H9 (cell line): ENCODE data around the gene GLIS2. TPM values are rescaled to one million over a fixed set of nuclear protein-coding genes. Genes with fewer than 3 reads are reported as not detected.

Experiments used
- DNase-seq: peaks from one replicate; pipeline ENCODE4 v3.0.0-alpha.2; 2017
- H2AFZ ChIP-seq: one replicate; pipeline ENCODE4 v1.6.1; 2013; ENCODE audit warnings: mild to moderate bottlenecking, low read length, control low read depth, moderate library complexity
- H2AK5ac ChIP-seq: 2 replicates; pipeline ENCODE4 v1.6.1; 2013; ENCODE audit warnings: low read length, control low read depth, mixed read lengths; ENCODE audit not compliant: insufficient read length
- H2BK120ac ChIP-seq: one replicate; pipeline ENCODE4 v1.6.1; 2013; ENCODE audit warnings: low read depth, mild to moderate bottlenecking, low read length, control low read depth, inconsistent platforms; ENCODE audit not compliant: poor library complexity, severe bottlenecking
- H2BK12ac ChIP-seq: 2 replicates; pipeline ENCODE4 v1.6.1; 2013; ENCODE audit warnings: low read length, control low read depth, mixed read lengths, low read depth; ENCODE audit not compliant: insufficient read length
- H2BK15ac ChIP-seq: 2 replicates; pipeline ENCODE4 v1.6.1; 2013; ENCODE audit warnings: low read depth, low read length, control low read depth
- H2BK20ac ChIP-seq: one replicate; pipeline ENCODE4 v1.6.1; 2013; ENCODE audit warnings: low read depth, mild to moderate bottlenecking, low read length, control low read depth, inconsistent platforms; ENCODE audit not compliant: poor library complexity, severe bottlenecking
- H2BK5ac ChIP-seq: 2 replicates; pipeline ENCODE4 v1.6.1; 2013; ENCODE audit warnings: low read length, control low read depth, mixed read lengths; ENCODE audit not compliant: insufficient read length
- H3K14ac ChIP-seq: 2 replicates; pipeline ENCODE4 v1.6.1; 2013; ENCODE audit warnings: low read length, control low read depth; ENCODE audit not compliant: insufficient read depth
- H3K18ac ChIP-seq: 2 replicates; pipeline ENCODE4 v1.6.1; 2013; ENCODE audit warnings: low read depth, mild to moderate bottlenecking, mixed read lengths, low read length, control low read depth; ENCODE audit not compliant: insufficient read length
- H3K23ac ChIP-seq: 2 replicates; pipeline ENCODE4 v1.6.1; 2013; ENCODE audit warnings: low read length, control low read depth, mixed read lengths, low read depth; ENCODE audit not compliant: insufficient read length
- H3K23me2 ChIP-seq: 2 replicates; pipeline ENCODE4 v1.6.1; 2013; ENCODE audit warnings: low read depth, mild to moderate bottlenecking, mixed read lengths, low read length, control low read depth; ENCODE audit not compliant: insufficient read length, poor library complexity, severe bottlenecking
- H3K27ac ChIP-seq: 2 replicates; pipeline ENCODE4 v1.5.1; 2013; ENCODE audit warnings: low read length, control low read depth, mixed read lengths, low read depth; ENCODE audit not compliant: insufficient read length
- H3K27me3 ChIP-seq: 2 replicates; pipeline ENCODE4 v1.6.1; 2013; ENCODE audit warnings: low read length, control low read depth, inconsistent platforms; ENCODE audit not compliant: insufficient read depth
- H3K4ac ChIP-seq: 2 replicates; pipeline ENCODE4 v1.6.1; 2013; ENCODE audit warnings: low read depth, mild to moderate bottlenecking, control low read depth, inconsistent platforms, low read length, moderate library complexity
- H3K4me1 ChIP-seq: 2 replicates; pipeline ENCODE4 v1.6.1; 2013; ENCODE audit warnings: low read length, control low read depth, inconsistent platforms; ENCODE audit not compliant: insufficient read depth
- H3K4me2 ChIP-seq: 2 replicates; pipeline ENCODE4 v1.6.1; 2013; ENCODE audit warnings: low read length, control low read depth, mixed read lengths; ENCODE audit not compliant: insufficient read length, insufficient read depth
- H3K56ac ChIP-seq: 2 replicates; pipeline ENCODE4 v1.6.1; 2013; ENCODE audit warnings: low read depth, mild to moderate bottlenecking, mixed read lengths, low read length, control low read depth; ENCODE audit not compliant: insufficient read length
- H3K79me1 ChIP-seq: 2 replicates; pipeline ENCODE4 v1.6.1; 2013; ENCODE audit warnings: low read depth, mild to moderate bottlenecking, moderate library complexity, low read length, control low read depth, inconsistent platforms; ENCODE audit not compliant: insufficient read depth, poor library complexity, severe bottlenecking
- H3K79me2 ChIP-seq: 2 replicates; pipeline ENCODE4 v1.6.1; 2013; ENCODE audit warnings: low read length, control low read depth, inconsistent platforms; ENCODE audit not compliant: insufficient read depth
- H3K9ac ChIP-seq: 2 replicates; pipeline ENCODE4 v1.6.1; 2013; ENCODE audit warnings: low read length, control low read depth, mixed read lengths; ENCODE audit not compliant: insufficient read length; ENCODE audit errors: extremely low read depth
- H3K9me3 ChIP-seq: one replicate; pipeline ENCODE4 v1.6.1; 2013; ENCODE audit warnings: low read depth, low read length, inconsistent platforms; ENCODE audit not compliant: control insufficient read depth
- H3T11ph ChIP-seq: one replicate; pipeline ENCODE4 v1.6.1; 2013; ENCODE audit warnings: mild to moderate bottlenecking, low read length, control low read depth, inconsistent platforms
- H4K20me1 ChIP-seq: one replicate; pipeline ENCODE4 v1.6.1; 2013; ENCODE audit not compliant: control insufficient read depth, insufficient read length, insufficient read depth
- H4K5ac ChIP-seq: 2 replicates; pipeline ENCODE4 v1.6.1; 2013; ENCODE audit warnings: low read depth, mild to moderate bottlenecking, mixed read lengths, low read length, control low read depth; ENCODE audit not compliant: insufficient read length
- H4K8ac ChIP-seq: replicated peaks from 2 replicates; pipeline ENCODE4 v1.6.1; 2013; ENCODE audit warnings: low read length, control low read depth, mixed read lengths, low read depth; ENCODE audit not compliant: insufficient read length
- H4K91ac ChIP-seq: 2 replicates; pipeline ENCODE4 v1.6.1; 2013; ENCODE audit warnings: low read depth, mild to moderate bottlenecking, moderate library complexity, mixed read lengths, low read length, control low read depth; ENCODE audit not compliant: insufficient read length
- H3K27ac Mint-ChIP-seq, 3 experiments: 2 replicates in 2 of 3; 3 replicates in 1 of 3; pipeline ENCODE4 v1.8.0; 2020 to 2021; ENCODE audit warnings: mixed read lengths in 3 of 3, mild to moderate bottlenecking in 1 of 3, moderate library complexity in 1 of 3
- H3K27me3 Mint-ChIP-seq: 2 replicates; pipeline ENCODE4 v1.8.0; 2021; ENCODE audit warnings: low read depth, mild to moderate bottlenecking, moderate library complexity, mixed read lengths
- H3K36me3 Mint-ChIP-seq, 3 experiments: 2 replicates in 2 of 3; 3 replicates in 1 of 3; pipeline ENCODE4 v1.8.0; 2020 to 2021; ENCODE audit warnings: low read depth in 3 of 3, mixed read lengths in 3 of 3; ENCODE audit not compliant: insufficient read depth in 1 of 3
- H3K4me1 Mint-ChIP-seq, 2 experiments: 2 replicates each; pipeline ENCODE4 v1.8.0; 2020; ENCODE audit warnings: mixed read lengths in 2 of 2
- H3K4me3 Mint-ChIP-seq, 2 experiments: 2 replicates in 1 of 2; 3 replicates in 1 of 2; pipeline ENCODE4 v1.8.0; 2020 to 2021; ENCODE audit warnings: mild to moderate bottlenecking in 2 of 2, mixed read lengths in 2 of 2, moderate library complexity in 1 of 2
- H3K9me3 Mint-ChIP-seq, 2 experiments: 2 replicates in 1 of 2; 3 replicates in 1 of 2; pipeline ENCODE4 v1.8.0; 2020; ENCODE audit warnings: mild to moderate bottlenecking in 2 of 2, mixed read lengths in 2 of 2, moderate library complexity in 1 of 2
- CTCF ChIP-seq: fragments of 200-600 bp; sonication (generic); conservative IDR thresholded peaks from 3 replicates; pipeline ENCODE4 v1.8.0; 2021; ENCODE audit warnings: antibody characterized with exemption, mild to moderate bottlenecking
- WGBS: extraction: QIAGEN DNeasy Blood & Tissue Kit; methylation state at CpG from one replicate; pipeline ENCODE4 v1.1.7; 2013; ENCODE audit warnings: missing lambda C conversion rate, low lambda C conversion rate, mixed read lengths; ENCODE audit not compliant: insufficient read length; ENCODE audit errors: extremely low coverage; 5-methylcytosine and 5-hydroxymethylcytosine counted together
- total RNA-seq: library from RNA; stranded (reverse); gene quantifications from 2 replicates; pipeline ENCODE4 v1.2.1, GENCODE V29; 2021

GLIS2 gene
- total RNA-seq, 1 experiment from 2014 or later = 14.3 TPM

- H2BK5ac ChIP-seq = no peak overlapping the region
- H3K27ac Mint-ChIP-seq = peak overlapping the region in 1 of 3 experiments; percentile 80; a peak in 1 of 7 replicates
- no CpG with 5 or more reads among the region's 37 CpGs for WGBS
- TF ChIP-seq CTCF = no peak
- no peak overlapping the region for H3K4me2 ChIP-seq
- no peak overlapping the region for H3K27ac ChIP-seq
- H4K20me1 ChIP-seq = peaks cover 3% of the 10 kb centered on the region
- peaks cover 6% of the 10 kb centered on the region; the same call in 1 of the 2 replicates for H3K4me1 ChIP-seq
- H2BK12ac ChIP-seq = no peak overlapping the region
- no peaks in the 10 kb centered on the region for H3K9me3 ChIP-seq
- H3T11ph ChIP-seq = no peak overlapping the region
- H2AFZ ChIP-seq = no peak overlapping the region
- peaks cover 4% of the 10 kb centered on the region for H3K27me3 Mint-ChIP-seq
- no peak overlapping the region; the same call in 1 of the 2 replicates for H3K14ac ChIP-seq
- no peak overlapping the region for H2AK5ac ChIP-seq
- H3K9ac ChIP-seq = no peak overlapping the region
- no peak overlapping the region for H2BK120ac ChIP-seq
- peaks cover 12% of the 10 kb centered on the region for H3K23me2 ChIP-seq
- no peak overlapping the region for H3K4ac ChIP-seq
- H3K79me1 ChIP-seq = no peaks in the 10 kb centered on the region
- H3K79me2 ChIP-seq = peaks cover 6% of the 10 kb centered on the region; the same call in 1 of the 2 replicates
- no peak overlapping the region for H4K8ac ChIP-seq
- DNase-seq = no peak
- peaks cover 9 to 38% of the 10 kb centered on the region in 2 experiments for H3K4me1 Mint-ChIP-seq
- no peak overlapping the region for H2BK20ac ChIP-seq
- H4K91ac ChIP-seq = no peak overlapping the region
- H3K9me3 Mint-ChIP-seq = no peaks in the 10 kb centered on the region; a peak in 1 of 5 replicates
- no peak overlapping the region for H3K4me3 Mint-ChIP-seq
- H3K27me3 ChIP-seq = no peaks in the 10 kb centered on the region; the same call in 1 of the 2 replicates
- no peak overlapping the region for H4K5ac ChIP-seq
- no peak overlapping the region for H3K18ac ChIP-seq
- H2BK15ac ChIP-seq = no peak overlapping the region
- H3K56ac ChIP-seq = no peak overlapping the region
- H3K23ac ChIP-seq = no peak overlapping the region
- no peaks in the 10 kb centered on the region for H3K36me3 Mint-ChIP-seq
These were observed 3.9 kb downstream of the GLIS2 start for GRCh38 chr16:4319454-4320421.
